Fibroblast of lung (primary cell): ENCODE results near the gene STX4. TPM values are rescaled to one million over a fixed set of nuclear protein-coding genes. Genes with fewer than 3 reads are reported as not detected.

Source experiments
- DNase-seq, 2 donors: peaks; one replicate each; pipeline versions ENCODE4 v3.0.0 to v3.0.0-alpha.2; 2010; ENCODE audit warnings: low read depth in 2 of 2
- H2AFZ ChIP-seq: 2 replicates; pipeline ENCODE4 v1.5.1; 2012; ENCODE audit warnings: low read length, control low read depth, inconsistent platforms
- H3K27ac ChIP-seq: 2 replicates; pipeline ENCODE4 v1.5.1; 2011; ENCODE audit warnings: low read length, control low read depth; ENCODE audit not compliant: insufficient read depth
- H3K27me3 ChIP-seq: 2 replicates; pipeline ENCODE4 v1.5.1; 2011; ENCODE audit warnings: mild to moderate bottlenecking, low read length; ENCODE audit not compliant: control insufficient read depth, insufficient read depth
- H3K36me3 ChIP-seq: 2 replicates; pipeline ENCODE4 v1.5.1; 2011; ENCODE audit warnings: low read length; ENCODE audit not compliant: control insufficient read depth, insufficient read depth
- H3K4me1 ChIP-seq: 2 replicates; pipeline ENCODE4 v1.5.1; 2011; ENCODE audit warnings: low read length; ENCODE audit not compliant: control insufficient read depth, insufficient read depth; ENCODE audit errors: extremely low read depth
- H3K4me2 ChIP-seq: 2 replicates; pipeline ENCODE4 v1.5.1; 2011; ENCODE audit warnings: low read length, control low read depth; ENCODE audit not compliant: insufficient read depth; ENCODE audit errors: extremely low read depth
- H3K4me3 ChIP-seq, 4 experiments: fragments of 200-600 bp in 1 of 4; sonication (generic) in 1 of 4; replicated peaks in 1 of 4; 2 replicates each; pipeline ENCODE4 v1.5.1; 2011 to 2016; ENCODE audit warnings: low read length in 4 of 4, low read depth in 3 of 4, mild to moderate bottlenecking in 3 of 4, control low read depth in 2 of 4, inconsistent platforms in 1 of 4, mixed read lengths in 1 of 4; ENCODE audit not compliant: insufficient read depth in 1 of 4; ENCODE audit errors: control extremely low read depth in 1 of 4
- H3K79me2 ChIP-seq: 2 replicates; pipeline ENCODE4 v1.5.1; 2012; ENCODE audit warnings: mild to moderate bottlenecking, low read length, inconsistent platforms; ENCODE audit not compliant: control insufficient read depth, insufficient read depth
- H3K9ac ChIP-seq: 2 replicates; pipeline ENCODE4 v1.5.1; 2011; ENCODE audit warnings: mild to moderate bottlenecking, low read length, control low read depth; ENCODE audit not compliant: insufficient read depth
- H3K9me3 ChIP-seq: 2 replicates; pipeline ENCODE4 v1.5.1; 2012; ENCODE audit warnings: low read depth, low read length; ENCODE audit not compliant: control insufficient read depth, insufficient read depth
- H4K20me1 ChIP-seq: 2 replicates; pipeline ENCODE4 v1.5.1; 2011; ENCODE audit warnings: low read length; ENCODE audit not compliant: control insufficient read depth, insufficient read depth; ENCODE audit errors: extremely low read depth
- CTCF ChIP-seq, 2 donors: IDR thresholded peaks in 1 of 2; conservative IDR thresholded peaks in 1 of 2; 1 replicate in 1 of 2; 2 replicates in 1 of 2; pipeline ENCODE4 v1.5.1; 2011 to 2012; ENCODE audit warnings: low read length in 2 of 2, control low read depth in 1 of 2, inconsistent platforms in 1 of 2, low read depth in 1 of 2, mild to moderate bottlenecking in 1 of 2
- EZH2 ChIP-seq: IDR thresholded peaks from 2 replicates; pipeline ENCODE4 v1.5.1; 2012; ENCODE audit warnings: low read length, control low read depth, mild to moderate bottlenecking; ENCODE audit errors: missing control alignments
- polyA plus RNA-seq, 2 donors: library from polyadenylated mRNA; depleted of rRNA in 1 of 2; stranded (reverse) in 1 of 2; unstranded in 1 of 2; fragments of >200 nt; gene quantifications; 2 replicates each; pipeline ENCODE4 v1.2.1, GENCODE V29; 2011 to 2012; ENCODE audit warnings: missing spikeins in 1 of 2
- total RNA-seq: library from RNA; depleted of rRNA; stranded (reverse); fragments of >200 nt; gene quantifications from 2 replicates; pipeline ENCODE4 v1.2.1, GENCODE V29; 2014

The STX4 gene
- total and polyA plus RNA-seq, 2 donors (not counting 1 experiment from before 2014, with no cell fraction given) = 37.5 to 42.8 TPM

GRCh38 chr16:31020536-31020935, 12.8 kb upstream of the STX4 start:
- Histone ChIP-seq H3K9me3 (no peaks in the 10 kb centered on the region), H3K4me1 (no peaks in the 10 kb centered on the region), H3K27ac (no peak overlapping the region), H3K4me3 (no peak overlapping the region), H3K79me2 (no peaks in the 10 kb centered on the region), H2AFZ (no peak overlapping the region), H3K27me3 (no peaks in the 10 kb centered on the region), H3K36me3 (no peaks in the 10 kb centered on the region), H4K20me1 (no peaks in the 10 kb centered on the region), H3K9ac (no peak overlapping the region), H3K4me2 (no peak overlapping the region)
- no peak for TF ChIP-seq CTCF (conservative IDR thresholded peaks at IDR 0.05 in 1 of 2, IDR thresholded peaks at IDR 0.05 in 1 of 2; ENCODE audit: low read depth in 1 of 2, low read length in 2 of 2)
- no peak for TF ChIP-seq EZH2
- no peak for DNase-seq

- H3K4me2 ChIP-seq = no peak overlapping the region
- TF ChIP-seq EZH2 (no peak), CTCF (conservative IDR thresholded peaks at IDR 0.05 in 1 of 2, IDR thresholded peaks at IDR 0.05 in 1 of 2; ENCODE audit: low read depth in 1 of 2, low read length in 2 of 2) (no peak)
- H4K20me1 ChIP-seq = no peaks in the 10 kb centered on the region
- no peak for DNase-seq
- no peaks in the 10 kb centered on the region for H3K9me3 ChIP-seq
- H3K4me3 ChIP-seq = no peak overlapping the region
- H3K9ac ChIP-seq = no peak overlapping the region
- H3K4me1 ChIP-seq = no peaks in the 10 kb centered on the region
- no peak overlapping the region for H3K27ac ChIP-seq
- H2AFZ ChIP-seq = no peak overlapping the region
- no peaks in the 10 kb centered on the region for H3K79me2 ChIP-seq
- H3K36me3 ChIP-seq = no peaks in the 10 kb centered on the region
- no peaks in the 10 kb centered on the region for H3K27me3 ChIP-seq
Observed at GRCh38 chr16:31022544-31023251, 10.7 kb upstream of the STX4 start.

GRCh38 chr16:31023252-31023602, 10.1 kb upstream of the STX4 start:
- TF ChIP-seq CTCF (conservative IDR thresholded peaks at IDR 0.05 in 1 of 2, IDR thresholded peaks at IDR 0.05 in 1 of 2; ENCODE audit: low read depth in 1 of 2, low read length in 2 of 2) = no peak
- no peak for TF ChIP-seq EZH2
- Histone ChIP-seq H3K4me2 (no peak overlapping the region), H3K27me3 (no peaks in the 10 kb centered on the region), H3K9ac (no peak overlapping the region), H2AFZ (no peak overlapping the region), H3K27ac (no peak overlapping the region), H3K4me1 (no peaks in the 10 kb centered on the region), H3K4me3 (no peak overlapping the region), H4K20me1 (no peaks in the 10 kb centered on the region), H3K79me2 (no peaks in the 10 kb centered on the region), H3K36me3 (no peaks in the 10 kb centered on the region), H3K9me3 (no peaks in the 10 kb centered on the region)
- no peak for DNase-seq
